Jurkat, Clone E6-1 (cell line): ENCODE data around the gene RARS2. TPM values are rescaled to one million over a fixed set of nuclear protein-coding genes. Genes with fewer than 3 reads are reported as not detected.
"Not testable (repeated sequence)": the region's sequence is repeated elsewhere in the genome, so short reads cannot be mapped to it uniquely, and the experiment has no call there.

Experiments
- DNase-seq: peaks from one replicate; pipeline ENCODE4 v3.0.0-alpha.2; 2011; ENCODE audit warnings: low read depth, low spot score
- H3K4me3 ChIP-seq: 2 replicates; pipeline ENCODE4 v1.5.1; 2011; ENCODE audit warnings: mild to moderate bottlenecking, low read length, control low read depth, moderate library complexity
- polyA plus RNA-seq: library from polyadenylated mRNA; unstranded; fragments of >200 nt; gene quantifications from one replicate; pipeline ENCODE4 v1.2.1, GENCODE V29; 2012; ENCODE audit warnings: missing spikeins; ENCODE audit not compliant: insufficient read length, insufficient read depth

Gene RARS2, protein sequence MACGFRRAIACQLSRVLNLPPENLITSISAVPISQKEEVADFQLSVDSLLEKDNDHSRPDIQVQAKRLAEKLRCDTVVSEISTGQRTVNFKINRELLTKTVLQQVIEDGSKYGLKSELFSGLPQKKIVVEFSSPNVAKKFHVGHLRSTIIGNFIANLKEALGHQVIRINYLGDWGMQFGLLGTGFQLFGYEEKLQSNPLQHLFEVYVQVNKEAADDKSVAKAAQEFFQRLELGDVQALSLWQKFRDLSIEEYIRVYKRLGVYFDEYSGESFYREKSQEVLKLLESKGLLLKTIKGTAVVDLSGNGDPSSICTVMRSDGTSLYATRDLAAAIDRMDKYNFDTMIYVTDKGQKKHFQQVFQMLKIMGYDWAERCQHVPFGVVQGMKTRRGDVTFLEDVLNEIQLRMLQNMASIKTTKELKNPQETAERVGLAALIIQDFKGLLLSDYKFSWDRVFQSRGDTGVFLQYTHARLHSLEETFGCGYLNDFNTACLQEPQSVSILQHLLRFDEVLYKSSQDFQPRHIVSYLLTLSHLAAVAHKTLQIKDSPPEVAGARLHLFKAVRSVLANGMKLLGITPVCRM
- polyA plus RNA-seq, result 30.8 TPM

DNA sequence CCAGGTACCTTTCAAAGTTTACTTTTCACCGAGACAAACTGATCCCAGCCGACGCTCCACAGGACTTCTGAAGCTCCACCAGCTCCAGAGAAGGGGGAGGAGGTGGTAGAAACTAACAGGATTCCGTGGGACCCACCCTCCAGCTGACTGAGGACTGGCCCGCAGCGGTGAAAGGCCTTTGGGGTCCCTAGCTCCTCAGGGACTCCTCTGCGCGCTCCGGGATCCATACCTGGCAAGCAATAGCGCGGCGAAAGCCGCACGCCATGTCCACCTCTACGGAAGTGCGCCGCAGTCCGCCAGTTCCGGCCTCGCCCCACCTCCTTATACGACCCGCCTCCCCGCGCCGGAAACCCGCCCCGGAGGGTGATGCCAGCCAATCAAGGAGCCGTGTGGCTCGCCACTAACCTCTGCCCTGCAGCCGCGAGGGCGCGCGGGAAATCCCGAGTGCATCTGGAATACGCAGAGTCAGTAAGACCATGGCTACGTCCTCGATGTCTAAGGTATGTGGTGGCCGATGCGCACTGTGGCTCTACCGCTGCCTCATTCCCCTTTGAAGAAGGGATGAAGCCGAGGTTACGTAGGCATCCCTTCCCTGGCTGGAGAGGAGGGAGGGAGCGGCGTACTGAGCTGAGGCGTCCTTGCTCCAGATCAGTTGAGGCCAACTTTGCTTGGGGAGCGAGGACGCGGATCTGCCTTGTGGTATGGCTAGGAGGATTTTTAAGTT, at the start of gene RARS2, which contains the start of gene ORC3:
Gene RARS2 (minus strand): TSS at position 295 of the 724 bp plus-strand sequence. CDS start 30 bp downstream, at position 265.
Gene ORC3 (plus strand): TSS at position 443 of the 724 bp plus-strand sequence. CDS start 34 bp downstream, at position 477.
- H3K4me3 ChIP-seq, result peak within 1 kb of the TSS; percentile 96
- peak; percentile 88 for DNase-seq

DNA sequence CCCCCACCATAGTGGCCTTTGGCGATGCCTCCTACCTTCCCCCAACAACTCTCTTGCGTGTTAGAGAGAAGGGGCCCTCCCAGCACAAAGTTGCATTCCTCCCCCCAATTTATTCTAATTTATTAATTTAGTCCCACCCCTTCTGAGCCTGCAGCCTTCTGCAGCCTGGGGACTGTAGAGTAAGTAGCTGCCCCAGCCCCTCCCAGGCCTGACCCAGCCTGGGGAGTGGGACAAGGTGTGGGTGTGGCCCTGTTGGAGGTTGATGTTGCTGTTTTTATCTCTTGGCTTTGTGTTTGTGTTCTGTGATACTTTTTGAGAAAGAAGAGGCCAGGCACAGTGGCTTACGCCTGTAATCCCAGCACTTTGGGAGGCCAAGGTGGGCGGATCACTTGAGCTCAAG, 49.6 kb upstream of the RARS2 start:
- H3K4me3 ChIP-seq, result no peak overlapping the region
- no peak for DNase-seq

DNA sequence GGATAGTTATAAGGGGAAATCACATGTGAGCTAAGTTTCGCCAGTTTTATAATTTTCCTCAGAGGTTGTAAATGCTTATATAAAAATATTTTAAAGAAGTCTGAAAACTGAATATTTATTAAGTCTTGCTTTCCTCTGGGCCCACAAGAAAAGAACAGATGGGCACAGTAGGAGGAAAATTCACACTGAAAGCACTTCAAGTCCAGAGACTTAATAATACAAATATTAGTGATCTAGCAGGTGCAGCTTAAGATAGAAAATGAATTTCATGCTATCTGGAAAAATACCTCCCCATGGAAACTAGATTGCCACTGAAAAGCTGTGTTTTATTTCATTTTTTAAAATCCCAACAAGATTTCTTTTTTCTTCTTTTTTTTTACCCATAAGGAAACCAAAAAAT, 47.3 kb upstream of the RARS2 start:
- no peak for DNase-seq
- H3K4me3 ChIP-seq, result no peak overlapping the region

DNA sequence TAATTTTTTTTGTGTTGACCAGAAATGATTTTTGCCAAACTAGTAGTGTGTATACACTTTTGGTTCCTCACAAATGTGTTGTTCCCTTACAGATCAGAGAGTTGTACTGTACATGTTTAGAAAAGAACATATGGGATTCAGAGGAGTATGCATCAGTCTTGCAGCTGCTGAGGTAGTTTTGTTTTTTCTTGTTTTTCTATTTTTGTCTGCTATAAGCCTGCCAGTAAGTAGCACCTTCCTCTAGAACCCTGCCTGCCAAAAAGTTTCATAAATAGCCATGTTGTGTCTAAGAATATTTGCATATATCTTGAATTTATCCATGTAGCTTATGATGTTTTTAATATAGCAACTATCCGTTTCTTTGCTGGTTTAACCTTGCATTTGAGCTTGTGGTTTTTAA, 46.5 kb upstream of the RARS2 start:
- no peak overlapping the region for H3K4me3 ChIP-seq
- DNase-seq, result no peak

DNA sequence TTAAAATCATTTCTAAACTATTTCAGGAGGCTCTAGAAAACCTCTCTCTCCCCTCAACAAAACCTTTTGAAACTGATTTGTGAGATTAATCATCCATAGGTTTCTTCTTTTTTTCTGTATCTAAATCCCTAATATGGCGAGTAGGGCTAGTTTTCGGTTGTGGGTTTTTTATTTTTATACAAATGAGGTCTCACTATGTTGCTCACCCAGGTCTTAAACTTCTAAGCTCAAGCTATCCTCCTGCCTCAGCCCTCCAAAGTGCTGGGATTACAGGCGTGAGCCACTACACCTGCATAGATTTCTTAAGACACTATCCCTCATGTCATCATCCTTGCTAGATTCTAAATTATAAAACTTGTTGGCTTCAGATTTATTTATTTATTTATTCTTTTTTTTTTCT, 44.1 kb upstream of the RARS2 start:
- no peak overlapping the region for H3K4me3 ChIP-seq
- no peak for DNase-seq

DNA sequence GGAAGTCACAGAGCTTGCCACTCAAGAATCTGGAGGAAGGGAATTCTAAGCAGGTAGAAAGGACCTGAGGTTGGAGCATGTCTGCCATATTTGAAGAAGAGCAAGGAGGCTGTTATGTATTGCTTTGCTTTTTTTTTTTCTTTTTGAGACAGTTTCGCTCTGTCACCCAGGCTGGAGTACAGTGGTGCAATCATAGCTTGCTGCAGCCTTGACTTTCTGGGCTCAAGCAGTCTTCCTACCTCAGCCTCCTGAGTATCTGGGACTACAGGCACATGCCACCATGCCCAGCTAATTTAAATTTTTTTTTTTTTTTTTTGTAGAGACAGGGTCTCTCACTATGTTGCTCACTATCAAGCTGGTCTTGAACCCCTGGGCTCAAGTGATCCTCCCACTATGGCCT, 41.0 kb upstream of the RARS2 start:
- H3K4me3 ChIP-seq, result no peak overlapping the region
- DNase-seq, result no peak

DNA sequence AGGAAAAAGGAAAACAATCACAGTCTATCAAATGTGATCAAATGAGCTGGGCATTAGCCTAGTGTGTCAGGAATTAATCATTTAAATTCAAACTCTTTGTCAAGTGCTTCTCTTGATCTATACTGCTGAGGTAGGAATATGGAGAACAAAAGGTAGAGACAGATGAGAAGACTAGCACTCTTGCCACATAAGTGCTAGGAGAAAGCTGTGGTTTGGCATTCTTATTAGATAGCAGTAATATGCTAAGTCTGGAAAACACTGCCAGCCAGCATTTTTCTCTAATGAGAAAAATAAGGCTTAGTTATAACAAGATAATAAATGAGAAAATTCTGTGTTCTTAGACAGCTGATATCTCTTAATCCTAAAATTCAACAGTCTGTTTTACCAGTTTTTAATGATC, 39.1 kb upstream of the RARS2 start:
- H3K4me3 ChIP-seq, result no peak overlapping the region
- DNase-seq, result no peak

DNA sequence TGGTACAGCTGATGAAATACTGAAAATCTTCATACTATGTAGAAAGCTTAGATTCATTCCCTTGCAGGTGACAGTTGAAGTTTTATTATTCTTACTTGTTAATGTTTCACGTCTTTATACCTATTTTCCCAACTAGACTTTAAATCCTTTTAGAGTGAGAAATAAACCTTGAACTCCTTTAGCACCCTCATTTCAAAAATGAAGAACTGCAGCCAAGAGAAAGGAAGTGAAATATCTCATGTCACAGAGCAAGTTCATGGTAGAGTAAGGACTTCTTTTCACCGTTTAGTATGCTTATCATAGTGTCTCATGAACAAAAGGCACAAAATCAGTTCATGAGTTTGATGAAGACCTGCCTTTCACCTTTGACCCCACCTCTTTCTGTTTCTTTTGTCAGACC, 38.6 kb upstream of the RARS2 start:
- DNase-seq, result no peak
- no peak overlapping the region for H3K4me3 ChIP-seq

DNA sequence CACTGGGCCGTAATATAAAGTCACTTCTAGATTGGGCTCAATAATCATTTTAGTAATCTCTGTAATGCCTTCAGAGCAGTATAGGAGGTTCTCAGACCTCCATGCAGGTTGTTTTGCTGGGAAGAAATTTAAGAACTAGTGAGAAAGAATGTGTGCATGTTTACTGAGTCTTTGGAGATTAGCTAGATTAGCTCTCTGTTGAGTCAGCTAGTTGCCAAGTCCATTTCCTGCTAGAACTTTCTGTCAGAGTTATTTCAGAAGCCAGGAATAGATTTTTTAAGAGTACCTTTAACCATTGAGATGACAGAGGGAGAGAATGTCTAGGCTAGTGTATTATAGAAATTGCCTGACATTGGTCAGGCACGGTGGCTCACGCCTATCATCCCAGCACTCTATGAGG, 33.5 kb upstream of the RARS2 start:
- DNase-seq, result no peak
- no peak overlapping the region for H3K4me3 ChIP-seq

DNA sequence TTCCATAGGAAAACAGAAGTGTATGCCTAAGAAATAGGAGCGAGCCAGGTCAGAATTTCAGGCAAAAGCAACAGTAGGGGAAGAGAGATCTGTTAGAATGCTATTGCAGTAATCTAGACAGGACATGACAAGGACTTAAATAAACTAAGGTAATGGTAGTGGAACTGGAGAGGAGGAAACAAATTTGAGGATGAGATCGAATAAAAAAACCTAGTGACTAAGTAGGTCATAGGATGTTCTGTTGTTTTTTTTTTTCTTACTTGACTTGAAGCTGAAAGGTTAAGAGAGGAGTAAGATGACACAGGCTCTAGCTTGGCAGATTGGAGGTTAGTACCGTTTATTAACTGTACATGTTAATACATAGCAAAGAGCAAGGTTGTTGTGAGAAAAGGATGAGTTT, 28.7 kb upstream of the RARS2 start:
- H3K4me3 ChIP-seq, result no peak overlapping the region
- DNase-seq, result no peak

DNA sequence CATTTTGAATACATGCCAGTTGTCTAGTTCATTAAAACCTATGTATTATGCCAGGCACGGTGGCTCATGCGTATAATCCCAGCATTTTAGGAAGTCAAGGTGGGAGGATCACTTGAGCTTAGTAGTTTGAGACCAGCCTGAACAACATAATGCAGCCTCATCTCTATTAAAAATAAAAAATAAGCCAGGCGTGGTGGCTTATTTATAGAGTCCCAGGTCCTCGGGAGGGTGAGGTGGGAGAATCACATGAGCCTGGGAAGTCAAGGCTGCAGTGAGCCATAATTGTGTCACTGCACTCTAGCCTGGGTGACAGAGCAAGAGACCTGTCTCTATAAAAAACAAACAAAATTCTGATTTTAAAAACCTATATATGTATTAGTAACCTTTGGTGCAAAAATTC, 27.6 kb upstream of the RARS2 start:
- no peak for DNase-seq
- no peak overlapping the region for H3K4me3 ChIP-seq

DNA sequence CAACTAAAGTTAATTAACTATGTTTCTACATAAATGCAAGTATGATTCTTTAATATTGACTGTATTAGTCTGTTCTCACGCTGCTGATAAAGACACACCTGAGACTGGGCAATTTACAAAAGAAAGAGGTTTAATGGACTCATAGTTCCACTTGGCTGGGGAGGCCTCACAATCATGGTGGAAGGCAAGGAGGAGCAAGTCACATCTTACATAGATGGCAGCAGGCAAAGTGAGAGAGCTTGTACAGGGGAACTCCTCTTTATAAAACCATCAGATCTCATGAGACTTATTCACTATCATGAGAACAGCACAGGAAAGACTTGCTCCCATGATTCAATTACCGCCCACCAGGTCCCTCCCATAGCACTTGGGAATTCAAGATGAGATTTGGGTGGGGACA, 23.2 kb upstream of the RARS2 start:
- not testable (repeated sequence) for DNase-seq, H3K4me3 ChIP-seq

DNA sequence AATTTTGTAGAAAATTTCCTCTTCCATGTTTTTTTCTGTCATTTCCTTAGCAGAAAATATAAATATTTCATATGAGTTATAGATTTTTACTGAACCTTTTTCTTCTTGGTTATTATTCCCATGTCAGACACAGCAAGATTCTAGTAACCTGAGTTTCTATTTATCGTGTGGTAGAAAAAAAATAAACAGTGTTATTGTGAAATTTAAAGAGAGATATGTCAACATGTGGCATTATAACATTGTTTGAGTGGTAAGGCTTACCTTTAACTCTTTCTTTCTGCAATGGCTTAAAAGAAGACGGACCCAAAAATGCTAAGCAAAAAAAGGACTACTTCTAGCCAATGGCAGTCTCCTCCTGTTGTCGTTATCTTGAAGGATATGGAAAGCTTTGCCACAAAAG, 19.0 kb upstream of the RARS2 start:
- no peak overlapping the region for H3K4me3 ChIP-seq

DNA sequence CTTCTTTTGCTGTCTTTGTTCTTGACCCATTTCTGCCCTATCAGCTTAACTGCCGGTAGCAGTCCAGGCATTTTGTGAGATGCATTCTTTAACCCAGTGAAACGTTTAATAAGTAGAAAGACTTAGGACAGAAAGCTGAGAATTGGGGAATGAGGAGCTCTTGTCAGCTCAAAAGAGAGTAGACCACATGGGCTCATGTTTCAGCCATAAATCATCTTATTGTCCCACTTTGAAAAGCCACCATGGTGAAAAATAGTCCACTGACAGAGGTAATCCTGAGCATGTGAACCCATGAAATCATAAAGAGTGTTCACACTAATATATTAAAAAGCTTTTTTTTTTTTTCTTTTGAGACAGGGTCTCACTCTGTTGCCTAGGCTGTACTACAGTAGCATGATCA, 16.4 kb upstream of the RARS2 start:
- H3K4me3 ChIP-seq, result no peak overlapping the region
- no peak for DNase-seq

More for the DNA sequence above, 19.0 kb upstream of the RARS2 start:
- no peak for DNase-seq

DNA sequence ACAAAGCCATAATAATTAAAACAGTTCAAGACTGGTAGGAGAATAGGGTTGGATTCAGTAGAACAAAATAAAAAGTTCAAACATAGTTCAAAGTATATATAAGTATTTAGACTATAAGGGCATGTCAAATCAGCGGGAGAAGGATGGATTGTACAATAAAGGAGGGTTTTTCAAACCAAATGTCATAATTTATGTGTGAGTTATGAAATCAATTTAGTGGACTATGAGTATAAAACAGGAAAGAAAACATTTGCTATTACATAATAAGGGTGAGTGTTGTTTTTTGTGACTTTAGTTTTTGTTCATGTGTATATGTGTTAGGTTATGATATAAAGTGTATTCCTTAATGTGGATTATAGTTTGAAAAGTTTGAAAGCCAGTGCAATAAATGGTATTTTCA, 10.8 kb upstream of the RARS2 start:
- no peak for DNase-seq
- H3K4me3 ChIP-seq, result no peak overlapping the region

DNA sequence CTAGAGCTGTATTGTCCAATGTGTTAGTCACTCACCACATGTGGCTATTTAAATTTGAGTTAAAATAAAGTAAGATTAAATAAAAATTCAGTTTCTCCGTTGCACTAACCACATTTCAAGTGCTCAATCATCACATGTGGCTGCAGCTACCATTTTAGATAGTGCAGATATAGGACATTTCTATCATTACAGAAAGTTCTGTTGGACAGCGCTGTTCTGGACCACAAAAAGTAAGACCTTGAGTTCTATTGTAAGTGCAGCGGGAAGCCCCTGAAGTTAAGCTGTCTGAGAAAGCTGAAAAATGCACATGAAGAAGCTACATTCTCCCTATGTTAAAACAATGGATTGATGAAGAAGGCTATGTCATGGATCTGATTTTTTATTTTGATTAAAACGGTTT, 1.2 kb upstream of the RARS2 start:
- H3K4me3 ChIP-seq, result peak overlapping the region; percentile 96
- DNase-seq, result no peak

DNA sequence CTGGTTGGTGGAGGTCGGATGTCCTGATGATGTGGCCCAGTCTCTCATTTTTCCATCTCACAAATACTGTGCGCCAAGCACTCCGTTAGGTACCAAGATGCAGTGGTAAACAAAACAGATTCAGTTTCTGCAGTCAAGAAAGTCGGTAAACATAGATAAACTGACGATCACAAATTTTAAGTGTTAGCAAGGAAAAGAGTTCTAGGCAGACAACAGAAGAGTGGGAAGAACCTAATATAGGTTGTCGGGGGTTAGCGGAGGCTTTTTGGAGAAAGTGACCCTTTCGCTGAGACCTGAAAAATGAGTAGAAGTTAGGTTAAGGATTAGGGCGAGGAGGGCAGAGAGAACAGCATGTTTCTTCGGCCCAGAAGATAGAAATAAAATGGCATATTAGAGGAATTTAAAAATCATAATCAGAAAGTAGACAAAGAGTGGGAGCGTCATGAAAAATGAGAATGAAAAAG, 662 bp upstream of the RARS2 start:
- no peak for DNase-seq
- H3K4me3 ChIP-seq, result peak overlapping the region; percentile 96

DNA sequence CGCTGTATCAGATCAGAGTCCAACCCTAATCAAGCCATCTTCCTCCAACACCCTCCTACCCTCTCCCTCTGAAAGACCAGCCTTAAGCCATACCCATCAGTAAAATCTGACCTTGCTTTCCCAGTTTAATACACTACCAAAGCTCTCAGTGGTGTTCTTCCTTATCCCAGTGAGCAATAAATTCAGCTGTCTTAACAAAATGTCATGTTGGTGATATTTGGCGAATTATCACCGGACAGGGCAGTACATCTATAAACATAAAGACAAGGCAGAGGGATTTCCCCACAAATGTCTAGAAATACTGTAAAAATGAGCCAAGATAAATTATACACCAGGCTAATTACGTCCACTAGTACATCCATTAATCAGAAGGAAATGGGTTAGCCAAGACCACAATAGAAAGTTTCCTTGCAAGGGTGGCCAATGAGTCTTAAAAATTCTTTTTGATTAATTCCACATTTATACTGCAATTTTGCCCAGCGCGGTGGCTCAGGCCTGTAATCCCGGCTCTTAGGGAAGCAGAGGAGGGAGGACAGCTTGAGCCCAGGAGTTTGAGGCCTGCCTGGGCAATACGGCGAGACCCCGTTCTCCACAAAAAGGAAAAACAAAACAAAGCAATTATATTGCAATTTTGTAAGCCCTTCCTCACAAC, 905 bp downstream of the RARS2 start:
- peak overlapping the region; percentile 96 for H3K4me3 ChIP-seq
- no peak for DNase-seq

DNA sequence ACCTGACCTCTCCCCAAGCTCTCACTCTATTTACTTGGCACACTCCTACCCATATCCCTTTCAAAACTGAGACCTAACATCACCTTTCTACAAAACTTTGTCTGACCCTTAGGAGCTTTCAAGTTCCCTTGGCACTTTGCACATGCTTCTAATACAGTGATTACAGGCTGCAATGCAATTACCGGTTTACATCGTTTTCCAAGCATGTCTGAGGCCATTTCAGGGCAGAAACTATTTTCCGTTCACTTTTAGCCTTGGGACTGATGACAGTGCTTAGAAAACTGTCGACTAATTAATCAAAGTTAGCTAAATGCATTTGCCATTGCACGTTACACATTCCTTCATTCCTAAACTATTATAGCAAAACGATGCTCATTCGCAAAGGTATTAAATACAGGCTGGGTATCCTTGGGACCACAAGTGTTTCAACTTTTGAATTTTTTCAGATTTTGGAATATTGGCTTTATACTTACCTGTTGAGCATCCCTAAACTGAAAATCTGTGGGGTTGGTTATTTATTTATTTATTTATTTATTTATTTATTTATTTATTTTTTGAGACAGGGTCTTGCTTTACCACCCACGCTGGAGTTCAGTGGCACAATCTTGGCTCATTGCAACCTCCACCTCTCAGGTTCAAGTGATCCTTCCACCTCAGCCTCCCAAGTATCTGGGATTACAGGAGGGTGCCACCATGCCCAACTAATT, 3.3 kb downstream of the RARS2 start:
- no peak overlapping the region for H3K4me3 ChIP-seq
- DNase-seq, result no peak
